ENCODE data around the gene CORO6. TPM values are rescaled to one million over a fixed set of nuclear protein-coding genes. Genes with fewer than 3 reads are reported as not detected.

The CORO6 gene
- total RNA-seq, 1 donor from 2014 or later: 0.47 TPM

DNA sequence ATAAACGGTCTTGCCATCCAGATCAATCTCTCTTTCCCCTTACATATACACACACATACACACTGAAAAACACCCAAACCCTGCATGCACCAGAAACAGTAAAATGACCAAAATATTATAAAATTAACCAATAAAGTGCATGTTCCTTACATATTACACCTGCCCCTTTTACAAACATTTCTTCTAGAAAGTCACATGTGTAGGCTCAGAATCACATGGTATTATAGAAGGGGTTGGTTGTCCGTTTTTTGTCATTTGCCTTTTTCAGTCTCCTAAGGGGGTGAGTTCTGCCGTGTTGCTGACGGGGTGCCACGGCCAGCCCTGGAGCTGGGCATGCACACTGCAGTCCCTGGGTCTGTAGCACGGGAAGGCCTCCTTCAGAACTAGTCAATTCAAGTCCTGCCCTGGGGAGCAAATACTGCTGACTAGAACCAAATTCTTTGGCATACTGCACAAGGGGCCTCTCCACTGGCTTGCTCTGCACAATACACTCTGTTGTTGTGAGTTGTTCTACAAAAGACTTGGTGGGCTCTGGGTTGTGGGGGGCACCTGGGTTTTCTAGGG lies 8.0 kb upstream of the CORO6 start:
- DNase-seq: no peak

DNA sequence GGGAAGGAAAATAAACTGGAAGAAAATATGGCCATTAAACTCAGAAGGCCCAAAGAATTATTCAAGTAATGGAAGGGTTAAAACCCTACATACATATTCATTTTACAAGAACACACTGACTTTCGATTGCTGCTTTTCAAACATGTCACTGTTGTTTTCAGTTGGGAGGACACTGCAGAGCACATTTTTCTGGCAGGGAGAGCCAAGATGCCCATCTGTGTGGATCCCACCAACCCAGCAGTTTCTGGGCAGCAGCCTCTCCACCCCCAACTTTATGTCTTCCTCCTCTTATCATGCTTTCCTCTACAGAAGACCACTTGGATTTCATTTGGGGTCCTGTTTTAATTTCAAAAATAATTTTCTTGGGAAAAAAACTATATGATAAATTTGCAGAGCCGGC lies 7.1 kb upstream of the CORO6 start:
- DNase-seq: no peak

DNA sequence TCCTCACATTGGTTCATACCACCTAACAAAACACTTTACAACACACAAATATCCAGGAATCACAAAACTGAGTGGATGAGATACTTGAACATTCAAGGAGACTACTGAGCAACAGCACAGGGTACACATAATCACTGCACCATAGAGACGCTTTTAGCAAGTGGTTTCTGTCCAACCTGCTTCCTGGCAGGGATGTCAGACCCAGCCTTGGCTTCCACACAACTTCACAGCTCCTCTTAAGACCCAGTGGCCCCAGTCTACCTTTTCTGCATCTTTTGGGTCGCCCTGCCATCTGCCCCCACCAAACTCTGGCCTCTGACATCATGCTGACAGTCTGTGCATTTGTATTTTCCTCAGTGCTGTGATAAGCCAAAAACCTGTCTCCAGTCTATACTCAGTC lies 5.9 kb upstream of the CORO6 start:
- DNase-seq: no peak

DNA sequence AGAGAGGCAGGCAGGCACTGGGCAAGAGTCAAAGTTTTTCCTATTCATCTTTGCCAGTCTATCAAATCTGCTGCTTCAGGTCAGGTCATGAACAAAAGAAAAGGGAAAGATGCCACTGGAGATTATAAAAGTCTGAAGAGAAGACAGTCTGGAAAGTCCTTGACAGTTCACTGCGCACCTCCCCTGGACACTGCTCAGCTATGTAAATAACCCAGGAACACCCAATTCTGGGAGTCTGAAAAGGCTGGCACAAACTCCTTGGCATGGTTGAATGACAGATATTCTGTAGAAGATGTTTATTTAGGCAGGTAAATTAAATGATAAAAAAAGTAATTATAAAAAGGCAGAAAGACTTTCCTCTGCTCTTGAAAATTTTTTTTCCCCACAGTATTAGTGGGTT lies 5.2 kb upstream of the CORO6 start:
- DNase-seq: no peak

DNA sequence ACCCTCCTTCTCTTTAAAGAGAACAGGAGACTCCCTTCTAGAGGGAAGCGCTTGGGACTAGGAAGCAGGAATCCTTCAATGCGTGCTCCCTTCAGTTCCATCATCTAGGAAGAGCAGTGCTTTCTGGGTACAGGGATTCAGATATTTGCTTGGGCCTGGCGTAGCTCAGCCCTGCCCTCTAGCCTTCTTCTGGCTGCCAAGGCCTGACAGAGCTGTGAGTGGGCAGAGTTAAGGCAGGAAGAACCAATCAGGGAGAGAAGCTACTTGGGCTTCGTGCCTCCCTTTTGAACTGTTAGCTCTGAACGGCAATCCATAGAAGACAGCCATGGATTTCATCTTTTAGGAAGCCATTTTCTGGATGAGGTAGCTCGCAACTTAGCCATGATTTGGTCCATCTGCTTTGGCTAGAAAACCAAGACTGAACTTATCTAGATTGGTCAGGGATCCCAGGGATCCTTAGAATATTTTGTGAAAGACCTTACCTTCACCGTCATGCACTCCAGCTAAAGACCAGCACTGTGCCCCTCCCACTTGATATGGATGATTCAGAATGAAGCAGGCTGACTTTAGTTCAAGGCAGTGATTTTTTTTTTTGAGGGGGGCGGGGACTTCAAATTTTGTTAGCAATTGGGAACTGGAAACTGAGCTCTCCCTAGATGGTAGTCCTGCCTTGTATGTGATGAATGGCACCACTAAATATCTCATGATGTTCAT lies 2.5 kb upstream of the CORO6 start:
- no peak for DNase-seq

DNA sequence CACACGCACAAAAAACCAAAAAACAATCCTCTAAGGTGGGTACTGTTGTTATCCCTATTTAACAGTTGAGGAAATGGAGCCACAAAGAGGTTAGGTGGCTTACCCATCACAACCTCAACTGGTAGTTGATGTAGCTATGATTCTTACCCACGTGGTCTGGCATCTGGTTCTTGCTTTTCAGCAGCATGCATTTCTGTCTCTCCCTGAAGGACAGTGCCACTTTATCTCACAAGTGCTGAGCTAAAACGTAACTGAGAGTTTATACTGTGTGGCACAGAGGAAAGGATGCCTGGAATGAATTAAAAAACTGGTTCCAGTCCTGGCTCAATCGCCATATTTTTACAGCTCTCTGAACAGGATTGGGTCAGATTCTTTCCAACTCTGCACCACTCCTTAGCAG lies 1.9 kb upstream of the CORO6 start:
- DNase-seq: no peak

DNA sequence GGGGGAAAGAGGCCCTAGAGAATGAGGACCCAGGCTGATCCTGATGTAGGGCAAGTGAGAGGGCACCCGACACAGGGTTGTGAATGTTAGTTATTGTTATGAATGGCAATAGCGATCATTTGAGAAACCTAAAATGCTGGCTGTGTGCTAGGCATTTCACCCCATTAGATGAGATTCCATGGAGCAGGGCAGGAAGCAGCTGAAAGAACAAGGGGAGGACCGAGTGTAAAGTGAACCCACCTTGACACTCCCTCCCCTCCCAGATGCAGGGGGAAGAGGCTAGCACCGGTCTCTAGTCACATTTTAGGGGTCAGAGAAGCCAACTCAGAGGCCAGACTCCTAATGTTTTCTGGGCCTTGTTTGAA lies 553 bp upstream of the CORO6 start:
- no peak for DNase-seq

DNA sequence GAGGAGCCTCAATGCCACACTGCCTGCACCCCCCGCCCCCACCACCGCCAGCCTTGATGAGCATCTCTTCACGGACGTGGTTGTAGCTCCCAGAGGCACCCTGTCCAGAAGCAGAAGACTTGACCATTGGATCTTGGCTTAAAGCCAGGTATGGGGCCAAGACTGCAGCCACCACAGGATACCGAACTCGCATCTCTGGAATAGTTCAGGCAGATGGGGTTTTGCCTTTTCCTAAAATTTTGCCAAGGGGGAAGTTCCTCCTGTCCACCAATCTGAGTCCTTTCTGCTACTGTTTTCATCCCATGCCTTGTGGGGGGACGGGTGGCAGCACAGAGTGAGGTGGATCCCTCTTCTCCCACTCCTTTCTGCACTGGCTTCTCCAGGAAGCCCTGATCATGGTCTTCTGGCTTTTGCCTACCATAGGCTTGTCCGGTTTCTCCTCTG lies 939 bp downstream of the CORO6 start:
- DNase-seq: no peak

DNA sequence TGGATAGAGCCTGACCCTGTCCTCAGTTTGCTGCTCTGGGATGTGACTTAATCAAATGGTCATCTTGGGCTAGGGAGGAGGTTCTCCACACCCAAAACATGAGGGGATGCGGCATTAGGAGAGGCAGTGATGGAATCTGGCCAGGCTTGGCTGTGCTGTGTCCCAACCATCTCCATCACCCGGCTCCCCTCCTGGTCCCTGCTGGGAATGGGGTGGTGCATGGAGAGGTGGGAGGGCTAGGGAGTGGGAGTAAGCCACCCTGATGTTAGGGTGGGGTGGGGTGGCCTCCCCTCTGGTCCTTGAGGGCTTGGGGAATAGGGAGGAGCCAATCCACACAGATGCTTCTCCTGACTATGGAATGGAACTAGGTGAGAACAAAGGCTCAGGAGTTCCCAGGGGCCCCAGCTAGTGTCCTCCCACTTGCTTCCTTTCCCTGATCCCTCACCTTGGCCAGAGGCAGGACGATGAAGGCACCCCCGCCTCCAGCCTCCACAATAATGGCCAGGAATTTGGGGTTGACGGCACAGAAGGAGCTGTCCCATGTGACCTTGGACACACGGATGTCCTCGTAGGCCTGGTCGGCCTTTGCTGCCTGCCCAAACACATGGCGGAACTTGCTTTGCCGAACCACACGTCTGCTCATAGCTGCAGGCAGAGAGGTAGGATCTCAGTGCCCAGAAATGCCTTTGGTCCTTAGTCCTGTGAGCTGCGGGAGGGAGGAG lies 1.8 kb downstream of the CORO6 start:
- DNase-seq: no peak

DNA sequence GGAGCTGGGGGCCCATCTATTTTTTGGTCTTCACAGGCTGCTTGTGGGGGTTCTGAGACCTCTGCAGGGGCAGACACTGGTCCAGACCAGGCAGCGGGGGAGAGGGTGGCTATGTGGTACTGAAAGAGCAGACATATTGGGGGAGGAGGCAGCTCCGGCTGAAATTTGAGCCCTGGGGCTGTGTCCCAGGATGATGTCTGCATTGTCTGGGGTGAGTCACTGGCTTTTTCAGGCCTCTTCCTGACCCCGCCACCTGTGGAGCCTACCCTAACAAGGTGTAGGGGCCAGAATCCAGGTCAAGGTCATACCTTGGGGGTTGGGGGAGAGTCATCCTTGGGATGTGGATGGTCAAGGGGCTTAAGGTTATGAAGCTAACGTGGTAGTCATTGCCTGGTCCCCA lies 2.4 kb downstream of the CORO6 start:
- DNase-seq: no peak

DNA sequence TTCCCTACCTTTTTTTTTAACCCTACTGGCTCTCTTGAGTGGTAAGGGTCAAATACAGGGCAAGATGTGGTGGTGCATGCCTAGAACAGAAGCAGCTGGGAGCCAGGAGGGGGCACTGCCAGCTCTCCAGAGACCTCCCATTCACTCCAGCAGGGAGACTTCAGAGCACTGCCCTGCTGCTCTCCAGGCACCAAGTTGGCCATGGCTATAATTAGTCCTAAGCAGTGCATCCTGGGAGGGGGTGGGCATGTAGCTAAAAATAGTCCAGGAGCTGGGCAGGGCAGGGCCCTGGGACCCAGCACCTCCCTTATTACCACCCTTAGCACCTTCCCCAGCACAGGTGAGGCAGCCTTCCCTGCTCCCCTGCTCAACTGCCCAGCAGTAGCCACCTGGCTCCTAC lies 3.5 kb downstream of the CORO6 start:
- DNase-seq: no peak

DNA sequence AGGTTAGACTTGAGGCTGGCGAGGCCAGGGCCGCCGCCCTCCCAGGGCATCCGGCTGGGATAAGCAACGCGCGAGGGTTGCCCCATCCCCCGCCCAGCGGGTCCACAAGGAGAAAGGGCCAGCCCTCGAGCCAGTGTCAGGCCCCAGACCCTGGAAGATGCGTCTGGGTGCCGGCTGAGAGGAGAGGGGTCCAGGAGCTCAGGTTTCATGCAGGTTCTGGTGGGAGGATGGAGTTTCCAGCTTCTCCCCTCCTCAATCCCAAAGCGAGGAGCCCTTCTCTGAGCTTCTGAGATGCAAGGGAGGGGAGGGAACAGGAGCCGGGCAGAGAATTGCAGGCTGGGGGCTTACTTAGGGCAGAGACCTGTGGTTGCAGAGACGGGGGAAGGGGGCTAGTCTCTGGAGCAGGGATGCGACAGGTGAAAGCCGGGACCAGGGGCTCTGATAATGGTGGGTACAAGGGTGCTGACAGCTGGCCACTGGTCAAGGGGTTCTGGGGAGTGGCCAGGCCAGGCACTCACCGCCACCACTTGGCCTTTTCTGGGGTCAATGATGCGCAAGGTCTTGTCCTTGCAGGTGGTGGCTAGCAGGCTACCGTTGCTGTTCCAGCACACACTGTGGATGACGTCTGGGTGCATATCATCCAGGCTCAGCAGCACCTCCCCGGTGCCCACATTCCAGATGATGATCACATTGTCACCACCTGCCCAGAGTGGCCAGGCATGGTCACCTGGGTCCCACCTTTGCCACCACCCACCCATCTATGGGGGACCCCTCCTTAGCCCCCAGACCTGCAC lies 4.2 kb downstream of the CORO6 start:
- DNase-seq: no peak

DNA sequence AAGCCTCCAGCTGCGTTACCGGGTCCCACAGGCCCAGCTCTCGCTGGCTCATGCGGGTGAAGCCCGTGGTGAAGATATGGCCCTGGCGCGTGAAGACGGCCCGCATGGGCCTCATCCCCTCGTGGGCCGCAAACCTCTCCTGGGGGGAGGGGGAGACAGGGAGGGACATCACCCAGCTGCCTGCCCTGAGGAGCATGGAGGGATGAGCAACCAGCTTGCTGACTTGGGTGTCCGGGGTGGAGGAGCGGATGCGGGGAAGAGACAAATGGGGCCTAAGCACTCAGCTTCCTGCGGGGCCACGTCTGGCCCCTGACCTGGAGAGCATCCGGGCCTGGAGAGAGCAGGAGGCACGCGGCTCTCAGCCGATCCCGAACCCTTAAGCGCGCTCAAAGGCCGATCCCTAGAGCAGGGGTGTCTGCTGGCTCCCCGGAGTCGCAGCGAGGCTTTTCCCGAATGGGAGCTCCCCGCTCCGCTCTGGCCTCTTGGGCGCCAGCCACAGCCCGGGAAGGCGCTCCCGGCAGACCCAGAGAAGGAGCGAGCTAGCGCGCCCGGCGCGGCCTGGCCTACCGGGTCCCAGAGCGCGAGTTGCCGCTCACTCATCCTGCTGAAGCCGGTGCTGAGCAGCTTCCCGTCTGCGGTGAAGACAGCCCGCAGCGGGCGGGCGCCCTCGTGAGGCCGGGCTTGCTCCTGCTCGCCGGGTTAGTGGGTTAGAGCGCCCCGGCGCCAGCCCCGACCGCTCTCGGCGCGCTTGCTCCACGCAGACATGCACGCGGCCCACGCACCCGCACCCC lies 5.0 kb downstream of the CORO6 start:
- peak; percentile 70 for DNase-seq

DNA sequence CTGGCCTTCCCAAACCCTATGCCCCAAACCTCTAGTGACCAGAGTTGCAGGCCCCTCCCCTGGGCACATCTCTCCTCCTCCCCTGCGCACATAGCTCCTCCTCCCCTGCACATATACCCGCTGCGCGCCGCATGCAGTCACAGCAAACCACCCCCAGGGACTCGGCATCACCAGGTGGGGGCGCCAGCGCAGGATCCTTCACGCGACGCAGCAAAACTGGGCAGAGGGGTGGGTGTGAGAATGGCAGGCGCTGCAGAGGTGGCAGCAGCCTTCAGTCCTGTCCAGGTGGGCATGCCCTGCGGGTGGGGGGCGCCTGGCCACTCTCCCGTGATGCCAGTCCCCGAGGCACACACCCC lies 5.6 kb downstream of the CORO6 start:
- peak; percentile 84 for DNase-seq

DNA sequence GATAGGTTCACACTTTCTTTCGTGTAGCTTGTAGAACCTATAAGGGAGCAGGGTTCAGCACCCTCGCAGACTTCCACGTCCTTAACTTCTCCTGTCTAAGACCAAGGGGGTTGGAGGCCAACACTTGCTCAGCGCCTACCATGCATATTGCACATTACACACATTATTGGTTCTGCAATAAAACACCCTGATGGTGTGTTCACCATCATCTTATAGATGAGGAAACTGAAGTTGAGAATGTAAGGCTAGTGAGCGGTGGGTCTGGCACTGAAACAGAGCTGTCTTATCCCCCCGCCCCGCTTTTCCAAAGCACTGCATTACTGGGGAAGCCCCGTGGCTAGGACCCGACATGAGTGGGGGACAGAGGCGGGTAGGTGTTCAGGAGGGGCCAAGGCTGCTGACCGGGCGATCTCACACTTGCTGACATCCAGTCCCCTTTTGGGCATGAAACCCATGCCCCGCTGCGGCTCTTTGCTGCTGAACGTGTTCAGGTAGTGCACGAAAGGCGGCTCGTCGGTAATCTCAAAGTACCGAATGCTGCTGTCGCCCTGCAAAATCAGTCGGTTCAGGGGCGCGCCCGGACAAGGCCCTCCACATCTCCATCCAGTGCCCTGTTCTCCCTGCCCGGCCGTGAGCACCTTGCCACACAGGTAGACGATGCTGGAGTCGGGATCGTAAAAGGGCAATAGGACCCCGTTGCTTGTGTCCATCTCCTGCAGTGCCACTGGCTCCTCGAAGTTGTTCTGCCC lies 6.2 kb downstream of the CORO6 start:
- DNase-seq: no peak

DNA sequence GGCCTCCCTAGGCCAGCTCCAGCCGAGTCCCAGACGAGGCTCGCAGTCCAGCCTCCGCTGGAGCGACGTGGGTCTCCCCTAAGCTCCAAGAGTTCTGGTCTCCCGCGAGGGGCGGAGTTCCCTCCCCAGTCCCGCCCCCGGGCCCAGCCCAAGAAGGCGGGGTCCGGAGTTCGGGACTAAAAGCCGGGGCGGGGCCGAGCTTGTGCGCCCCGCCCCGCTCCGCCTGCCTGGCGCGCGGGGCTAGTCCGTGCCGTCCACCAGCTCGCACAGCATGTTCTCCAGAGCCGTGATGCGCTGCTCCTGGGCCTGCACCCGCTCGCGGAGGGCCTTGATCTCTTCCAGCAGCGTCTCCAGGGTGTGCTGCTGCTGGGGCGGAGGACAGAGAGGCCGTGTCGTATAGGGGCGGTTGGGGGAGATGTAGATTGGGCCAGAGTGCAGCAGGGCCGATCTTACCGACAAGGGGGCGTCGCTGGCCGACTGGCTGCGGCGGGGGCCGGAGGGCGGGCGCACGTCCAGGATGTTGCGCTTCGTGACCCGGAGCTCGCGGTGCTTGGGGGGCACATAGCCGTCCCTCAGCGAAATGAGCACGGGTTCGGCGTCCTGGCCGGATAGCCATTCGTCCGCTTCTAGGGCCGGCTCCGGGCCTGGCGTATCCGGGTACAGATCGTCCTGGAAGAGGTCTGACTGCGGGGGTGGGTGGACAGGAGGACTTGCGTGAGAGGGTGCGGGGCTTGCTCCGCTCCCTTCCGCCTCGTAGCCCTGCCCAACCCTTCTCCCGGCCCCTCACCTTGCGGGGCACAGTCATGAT lies 7.0 kb downstream of the CORO6 start:
- DNase-seq: peak; percentile 93

DNA sequence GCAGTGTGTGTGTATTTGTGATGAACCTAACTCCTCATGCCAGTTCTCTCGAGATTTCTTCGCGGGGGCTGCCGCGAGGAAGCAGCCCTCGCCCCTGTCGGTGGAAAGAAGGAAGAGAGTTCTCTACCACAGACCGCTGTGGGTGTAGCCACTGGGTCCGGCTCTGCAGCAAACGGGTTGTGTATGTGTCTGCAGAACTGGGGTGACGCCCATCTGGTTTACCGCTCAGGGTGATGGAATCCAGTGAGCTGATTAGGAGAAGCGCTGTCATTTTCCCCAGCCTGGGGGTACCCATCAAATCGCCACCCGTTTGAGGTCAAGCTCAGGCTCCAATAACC lies 7.7 kb downstream of the CORO6 start:
- no peak for DNase-seq

DNA sequence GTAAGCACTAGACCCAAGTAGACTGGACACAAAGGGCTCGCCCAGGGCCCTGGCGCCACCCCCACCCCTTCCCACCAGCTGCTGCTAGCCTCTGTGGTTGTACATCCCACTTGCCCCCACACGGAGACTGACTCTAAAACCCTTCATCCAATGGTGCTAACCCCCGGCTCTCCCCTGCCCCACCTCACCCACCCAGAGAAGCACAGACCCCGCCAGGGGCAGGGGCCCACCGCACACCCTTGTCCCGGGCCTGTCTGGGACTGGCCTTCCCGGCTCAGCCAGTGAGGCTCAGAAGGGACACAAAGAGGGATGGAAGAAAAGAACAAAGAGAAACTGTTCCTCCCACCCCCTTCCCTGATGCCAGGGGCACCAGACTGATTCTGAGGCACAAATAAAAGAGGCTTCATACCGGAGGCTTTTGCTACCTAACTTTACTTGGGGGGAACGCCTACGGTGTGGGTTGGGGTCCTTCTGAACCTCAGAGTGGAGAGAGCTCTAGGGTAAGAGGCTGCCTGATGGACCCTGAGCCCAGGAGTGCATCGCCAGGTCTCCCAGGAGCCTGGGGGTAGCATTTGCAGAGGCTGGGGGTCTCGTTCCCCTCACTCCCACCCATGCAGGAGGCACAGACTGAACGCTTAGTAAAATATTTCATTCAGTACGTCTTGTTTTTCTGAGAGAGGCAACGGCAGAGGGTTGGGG lies 8.2 kb downstream of the CORO6 start:
- no peak for DNase-seq

DNA sequence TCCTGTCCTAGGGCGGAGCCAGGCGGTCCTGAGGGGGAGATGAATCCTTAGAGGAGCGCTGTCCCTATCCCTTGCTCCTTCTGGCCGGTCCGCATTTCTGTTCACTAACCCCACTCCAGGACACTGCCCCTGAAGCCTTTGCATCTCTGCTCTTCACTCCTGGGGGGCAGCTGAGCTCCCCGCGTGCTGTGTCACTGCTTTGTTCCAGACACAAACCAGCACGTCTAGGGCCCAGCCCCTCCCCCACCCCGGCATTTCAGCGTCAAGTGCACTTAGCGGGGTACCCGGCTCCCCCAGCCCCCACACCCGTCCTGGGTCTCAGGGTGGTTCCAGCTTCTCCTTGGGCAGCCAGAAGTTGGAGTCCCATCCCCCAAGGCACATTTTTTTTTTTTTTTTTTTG lies 8.9 kb downstream of the CORO6 start:
- DNase-seq: no peak

DNA sequence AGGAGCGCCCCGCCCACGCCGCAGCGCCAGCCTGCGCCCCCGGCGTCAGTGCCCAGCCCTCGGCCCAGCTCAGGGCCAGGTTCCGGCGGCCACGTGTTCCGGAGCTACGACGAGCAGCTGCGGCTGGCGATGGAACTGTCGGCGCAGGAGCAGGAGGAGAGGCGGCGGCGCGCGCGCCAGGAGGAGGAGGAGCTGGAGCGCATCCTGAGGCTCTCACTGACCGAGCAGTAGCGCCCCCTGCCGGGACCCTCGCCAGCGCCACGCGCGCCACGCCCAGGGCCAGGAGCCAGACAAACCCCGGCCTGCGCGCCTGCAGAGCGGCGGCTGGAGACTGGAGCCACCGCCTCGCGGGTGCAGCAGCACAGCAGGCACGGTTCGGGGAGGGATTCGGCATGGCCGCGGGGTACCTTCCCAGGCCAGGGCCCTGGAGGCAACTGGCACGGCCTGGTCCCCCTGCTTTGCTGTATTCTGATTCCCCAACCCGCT lies 9.3 kb downstream of the CORO6 start:
- DNase-seq: peak; percentile 81

All from occipital lobe (tissue), 2 donors.